Amniotic stem cell (primary cell): Measurements from ENCODE around the gene ZNF614.
"Not testable (repeated sequence)": the region's sequence is repeated elsewhere in the genome, so short reads cannot be mapped to it uniquely, and the experiment has no call there.

Experiments
- DNase-seq: peaks from one replicate; lab custom pipeline; 2025; lab: John Stamatoyannopoulos, UW

The ZNF614 gene

GRCh38 chr19:51986309-51987291, 41.6 kb downstream of the ZNF614 start, which contains the start of gene ZNF350:
TSS of gene ZNF350 (minus strand) at chr19:51986840. CDS start at chr19:51974360, 12,480 bp downstream.
- peak; percentile 90 for DNase-seq

GRCh38 chr19:51983361-51983760, 44.8 kb downstream of the ZNF614 start:
- no peak for DNase-seq

- DNase-seq = not testable (repeated sequence)
These were observed 47.3 kb downstream of the ZNF614 start for GRCh38 chr19:51980926-51981325.

- no peak for DNase-seq
These were observed 48.0 kb downstream of the ZNF614 start for GRCh38 chr19:51980116-51980736.

- no peak for DNase-seq
These were observed 49.3 kb downstream of the ZNF614 start for GRCh38 chr19:51978882-51979281.

GRCh38 chr19:51977346-51977745, 50.8 kb downstream of the ZNF614 start:
- no peak for DNase-seq

DNA sequence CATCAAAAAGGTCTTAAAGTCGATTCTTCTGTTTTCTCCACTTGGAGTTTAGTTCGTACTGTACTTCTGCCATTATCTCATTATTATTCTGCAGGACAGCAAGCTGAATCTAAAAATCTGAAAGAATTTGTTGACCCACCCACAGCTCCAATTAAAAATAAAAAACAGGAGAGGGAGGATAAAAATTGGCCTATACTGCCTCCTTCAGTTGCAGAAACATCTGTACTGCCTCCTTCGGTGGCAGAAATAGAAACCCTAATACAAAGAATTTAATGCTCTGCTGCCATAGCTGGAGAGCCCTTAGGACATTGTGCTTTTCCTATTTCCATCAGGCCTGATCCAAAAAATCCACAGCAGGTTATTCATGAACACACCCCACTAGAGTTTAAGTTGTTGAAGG, 51.3 kb downstream of the ZNF614 start:
- no peak for DNase-seq

- not testable (repeated sequence) for DNase-seq
These were observed 52.4 kb downstream of the ZNF614 start for GRCh38 chr19:51975787-51976186.

DNA sequence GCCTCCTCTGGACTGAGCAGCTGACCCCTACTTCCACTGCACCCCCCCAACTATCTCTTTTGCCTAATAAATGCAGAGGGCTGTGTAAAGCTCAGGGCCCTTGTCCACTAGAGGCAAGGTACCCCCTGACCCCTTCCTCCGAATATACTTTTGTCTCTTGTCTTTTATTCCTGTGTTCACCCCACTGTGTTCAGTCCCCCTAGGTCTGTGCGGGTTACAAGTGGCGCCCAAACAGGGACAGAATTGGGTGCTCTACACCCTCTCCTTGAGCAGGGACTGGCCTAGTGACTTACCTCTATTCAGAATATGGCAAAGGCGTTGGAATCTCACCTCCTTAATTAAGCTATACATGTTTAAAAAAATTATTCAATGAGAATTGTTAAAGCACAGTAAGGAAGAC, 56.6 kb downstream of the ZNF614 start:
- no peak for DNase-seq

GRCh38 chr19:51970718-51971117, 57.5 kb downstream of the ZNF614 start:
- no peak for DNase-seq

DNA sequence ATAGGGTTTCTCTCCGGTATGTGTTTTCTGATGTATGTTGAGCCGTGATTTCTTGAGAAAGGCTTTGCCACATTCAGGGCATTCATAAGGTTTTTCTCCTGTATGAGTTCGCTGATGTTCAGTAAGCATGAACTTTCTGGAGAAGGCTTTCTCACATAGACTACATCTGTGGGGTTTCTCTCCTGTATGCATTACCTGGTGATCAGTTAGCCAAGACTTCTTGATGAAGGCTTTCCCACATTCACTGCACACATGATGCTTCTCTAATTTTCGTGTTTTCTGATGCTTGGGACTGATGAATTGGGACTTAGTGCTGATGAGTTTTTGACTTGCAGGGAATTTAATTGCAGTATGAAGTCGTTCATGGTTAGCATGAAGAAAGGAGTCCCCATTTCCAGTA, 62.6 kb downstream of the ZNF614 start:
- no peak for DNase-seq
